NB4 (cell line): ENCODE results near the gene ZNF618.

ENCODE experiments used
- DNase-seq: peaks from one replicate; pipeline ENCODE4 v3.0.0; 2010; ENCODE audit warnings: low read depth
- H3K4me3 ChIP-seq: one replicate; pipeline ENCODE4 v1.5.1; 2011; ENCODE audit warnings: mild to moderate bottlenecking, low read depth, low read length, moderate library complexity
- CTCF ChIP-seq: IDR thresholded peaks from one replicate; pipeline ENCODE4 v1.5.1; 2012; ENCODE audit warnings: low read depth, low read length
- MAX ChIP-seq: IDR thresholded peaks from 2 replicates; pipeline ENCODE4 v1.6.1; 2011; ENCODE audit warnings: low read depth, low read length
- MYC ChIP-seq: IDR thresholded peaks from 2 replicates; pipeline ENCODE4 v1.6.1; 2011; ENCODE audit warnings: low read depth, low read length
- POLR2A ChIP-seq: IDR thresholded peaks from 2 replicates; pipeline ENCODE4 v1.6.1; 2011; ENCODE audit warnings: mild to moderate bottlenecking; ENCODE audit not compliant: insufficient read length; ENCODE audit errors: extremely low read depth

Gene ZNF618

GRCh38 chr9:114029311-114030170 lies 153.4 kb downstream of the ZNF618 start:
- TF ChIP-seq CTCF: no peak
- TF ChIP-seq POLR2A: no peak
- TF ChIP-seq MYC: no peak
- TF ChIP-seq MAX: no peak
- DNase-seq: no peak

GRCh38 chr9:114030364-114030763 lies 154.3 kb downstream of the ZNF618 start:
- no peak for TF ChIP-seq MAX
- no peak for TF ChIP-seq MYC
- no peak for TF ChIP-seq CTCF
- TF ChIP-seq POLR2A: no peak
- no peak overlapping the region for H3K4me3 ChIP-seq
- DNase-seq: no peak

More at GRCh38 chr9:114029311-114030170, 153.4 kb downstream of the ZNF618 start:
- no peak overlapping the region for H3K4me3 ChIP-seq

- no peak overlapping the region for H3K4me3 ChIP-seq
- no peak for DNase-seq
- TF ChIP-seq CTCF: no peak
- TF ChIP-seq POLR2A: no peak
- no peak for TF ChIP-seq MAX
- TF ChIP-seq MYC: no peak
Observed at GRCh38 chr9:114031037-114031630, 155.0 kb downstream of the ZNF618 start.

- DNase-seq: no peak
- H3K4me3 ChIP-seq: no peak overlapping the region
- TF ChIP-seq POLR2A: no peak
- TF ChIP-seq CTCF: no peak
- TF ChIP-seq MAX: no peak
- TF ChIP-seq MYC: no peak
Observed at GRCh38 chr9:114031948-114032840, 156.1 kb downstream of the ZNF618 start.

- TF ChIP-seq MAX (no peak), CTCF (peak; percentile 44), MYC (no peak), POLR2A (no peak)
- DNase-seq: peak; percentile 36
- H3K4me3 ChIP-seq: no peak overlapping the region
Observed at GRCh38 chr9:114033397-114034103, 157.4 kb downstream of the ZNF618 start.
